A549 (cell line): ENCODE measurements around the gene ASAP2.

Source experiments
- CTCF ChIP-seq: fragments of >200 bp; sonication (Bioruptor Twin); formaldehyde crosslinking; IDR thresholded peaks from 3 replicates; pipeline ENCODE4 v1.5.1; 2016
- EP300 ChIP-seq, 2 experiments: fragments of >200 bp; sonication (Bioruptor Twin); formaldehyde crosslinking; IDR thresholded peaks; 2 replicates in 1 of 2; 3 replicates in 1 of 2; pipeline ENCODE4 v1.6.1; 2016 to 2017
- KDM5A ChIP-seq: fragments of 200-600 bp; sonication (generic); IDR thresholded peaks from 2 replicates; pipeline ENCODE4 v1.6.1; 2016; ENCODE audit warnings: antibody characterized with exemption, mild to moderate bottlenecking
- MAFK ChIP-seq: fragments of 450-650 bp; IDR thresholded peaks from 2 replicates; pipeline ENCODE4 v1.6.1; 2014; ENCODE audit not compliant: partially characterized antibody
- MAX ChIP-seq: IDR thresholded peaks from 2 replicates; pipeline ENCODE4 v1.6.1; 2012
- POLR2A ChIP-seq: IDR thresholded peaks from 2 replicates; pipeline ENCODE4 v1.6.1; 2012; ENCODE audit warnings: mild to moderate bottlenecking, low read length
- RCOR1 ChIP-seq: fragments of 150-350 bp; IDR thresholded peaks from 2 replicates; pipeline ENCODE4 v1.6.1; 2014; ENCODE audit warnings: antibody characterized with exemption, low read length, low read depth
- REST ChIP-seq: fragments of 200-600 bp; sonication (generic); IDR thresholded peaks from 2 replicates; pipeline ENCODE4 v1.6.1; 2016; ENCODE audit warnings: antibody characterized with exemption, mild to moderate bottlenecking, moderate library complexity
- RNF2 ChIP-seq: fragments of 200-600 bp; sonication (generic); IDR thresholded peaks from 2 replicates; pipeline ENCODE4 v1.6.1; 2016; ENCODE audit warnings: low read depth, mild to moderate bottlenecking, antibody characterized with exemption, moderate library complexity, borderline replicate concordance

GRCh38 chr2:9417725-9418124, 211.1 kb downstream of the ASAP2 start:
- TF ChIP-seq POLR2A: no peak
- no peak for TF ChIP-seq CTCF
- TF ChIP-seq RNF2: no peak
- no peak for TF ChIP-seq MAFK
- no peak for TF ChIP-seq KDM5A
- TF ChIP-seq MAX: no peak
- TF ChIP-seq EP300 (IDR thresholded peaks at IDR 0.05): no peak
- no peak for TF ChIP-seq REST
- no peak for TF ChIP-seq RCOR1
